ENCODE measurements around the gene HUWE1. TPM values are rescaled to one million over a fixed set of nuclear protein-coding genes. Genes with fewer than 3 reads are reported as not detected.
"Not testable (repeated sequence)": the region's sequence is repeated elsewhere in the genome, so short reads cannot be mapped to it uniquely, and the experiment has no call there.

Gene HUWE1
- total RNA-seq, 2 experiments from 2014 or later: 416 to 427 TPM

- POLR2A ChIA-PET: no interaction called here
- CTCF ChIA-PET: no interaction called here
Measured at GRCh38 chrX:53556868-53557267, 129.7 kb downstream of the HUWE1 start.

- ChIA-PET POLR2A (no interaction called here), CTCF (no interaction called here)
Measured at GRCh38 chrX:53550756-53551463, 135.6 kb downstream of the HUWE1 start.

- POLR2A ChIA-PET: no interaction called here
- CTCF ChIA-PET: no interaction called here
Measured at GRCh38 chrX:53547668-53548067, 138.9 kb downstream of the HUWE1 start.

GRCh38 chrX:53544936-53545335 is 141.6 kb downstream of the HUWE1 start:
- POLR2A ChIA-PET: no interaction called here
- CTCF ChIA-PET: interaction anchor here (1.1 kb wide), 1 partner anchor 8 kb away, joined by 3 read pairs; no protein-coding TSS in a partner anchor

GRCh38 chrX:53538781-53539180 is 147.7 kb downstream of the HUWE1 start:
- ChIA-PET POLR2A (no interaction called here), CTCF (no interaction called here)

GRCh38 chrX:53531255-53531966 is 155.1 kb downstream of the HUWE1 start:
- POLR2A ChIA-PET: not testable (repeated sequence)
- CTCF ChIA-PET: interaction anchor here (0.6 kb wide), 1 partner anchor 29 kb away, joined by 3 read pairs; no protein-coding TSS in a partner anchor

GRCh38 chrX:53526999-53527398 is 159.5 kb downstream of the HUWE1 start:
- ChIA-PET CTCF (no interaction called here), POLR2A (no interaction called here)

GRCh38 chrX:53511322-53511721 is 175.2 kb downstream of the HUWE1 start:
- CTCF ChIA-PET: no interaction called here
- POLR2A ChIA-PET: no interaction called here

GRCh38 chrX:53504035-53504434 is 182.5 kb downstream of the HUWE1 start:
- CTCF ChIA-PET, POLR2A ChIA-PET: not testable (repeated sequence)

GRCh38 chrX:53494436-53494835 is 192.1 kb downstream of the HUWE1 start:
- POLR2A ChIA-PET: no interaction called here
- CTCF ChIA-PET: no interaction called here

- POLR2A ChIA-PET: no interaction called here
- CTCF ChIA-PET: no interaction called here
Measured at GRCh38 chrX:53486285-53486684, 200.2 kb downstream of the HUWE1 start.

- ChIA-PET POLR2A (no interaction called here), CTCF (interaction anchor here (1.1 kb wide), 1 partner anchor 167 kb away, joined by 3 read pairs; no protein-coding TSS in a partner anchor)
Measured at GRCh38 chrX:53483838-53484405, 202.6 kb downstream of the HUWE1 start.

- ChIA-PET CTCF (interaction anchor here (1.1 kb wide), 1 partner anchor 167 kb away, joined by 3 read pairs; no protein-coding TSS in a partner anchor), POLR2A (no interaction called here)
Measured at GRCh38 chrX:53483416-53483815, 203.1 kb downstream of the HUWE1 start.

Data from activated CD8-positive, alpha-beta memory T cell treated with anti-CD3 and anti-CD28 coated beads for 36 hours (primary cell).